ENCODE data around the gene SLC10A7.

Gene SLC10A7

GRCh38 chr4:146224326-146224966 is 297.3 kb downstream of the SLC10A7 start:
- no peak overlapping the region for H3K27ac Mint-ChIP-seq
- H3K4me3 Mint-ChIP-seq = no peak overlapping the region
- no peak for DNase-seq

GRCh38 chr4:146222313-146222712 is 299.4 kb downstream of the SLC10A7 start:
- Mint-ChIP-seq H3K27ac (no peak overlapping the region), H3K27me3 (no peaks in the 10 kb centered on the region), H3K4me3 (no peak overlapping the region), H3K9me3 (no peaks in the 10 kb centered on the region), H3K4me1 (no peaks in the 10 kb centered on the region), H3K36me3 (no peaks in the 10 kb centered on the region)
- ATAC-seq (replicated peaks) (no peak), DNase-seq (no peak)

More at GRCh38 chr4:146224326-146224966, 297.3 kb downstream of the SLC10A7 start:
- Mint-ChIP-seq H3K27me3 (no peaks in the 10 kb centered on the region), H3K36me3 (no peaks in the 10 kb centered on the region), H3K4me1 (no peaks in the 10 kb centered on the region), H3K9me3 (no peaks in the 10 kb centered on the region)
- no peak for ATAC-seq (replicated peaks)

GRCh38 chr4:146214238-146214637 is 307.5 kb downstream of the SLC10A7 start, which contains the start of gene REELD1:
Gene REELD1 (plus strand): TSS chr4:146214538. CDS start chr4:146216953, 2,415 bp downstream.
- H3K27ac Mint-ChIP-seq = no peak within 1 kb of the TSS
- no peaks in the 10 kb centered on the region for H3K36me3 Mint-ChIP-seq
- no peaks in the 10 kb centered on the region for H3K9me3 Mint-ChIP-seq
- no peaks in the 10 kb centered on the region for H3K4me1 Mint-ChIP-seq
- no peak within 1 kb of the TSS for H3K4me3 Mint-ChIP-seq
- peaks cover 0 to 5% of the 10 kb centered on the region in 2 donors for H3K27me3 Mint-ChIP-seq
- ATAC-seq (replicated peaks) = no peak
- no peak for DNase-seq

DNA sequence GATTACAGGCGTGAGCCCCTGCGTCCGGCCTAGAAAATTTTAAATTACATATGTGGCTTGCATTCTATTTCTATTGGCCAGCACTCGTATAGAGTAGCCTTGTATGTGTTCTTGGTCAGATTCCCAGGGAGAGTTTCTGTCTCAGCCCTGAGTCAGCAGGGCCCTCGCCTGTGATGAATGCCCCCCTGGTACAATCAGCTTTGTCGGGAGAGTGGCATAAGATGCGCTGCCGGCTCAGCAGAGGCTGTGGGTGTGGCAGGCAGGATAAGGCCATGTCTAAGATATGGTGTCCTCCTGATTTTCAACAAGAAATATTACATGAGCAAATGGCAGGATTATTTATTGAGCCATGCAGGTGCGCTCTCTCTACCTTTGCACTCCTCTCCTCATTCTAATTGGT is 309.0 kb downstream of the SLC10A7 start:
- ATAC-seq (replicated peaks) = no peak
- DNase-seq = no peak
- Mint-ChIP-seq H3K4me3 (no peak overlapping the region), H3K9me3 (no peaks in the 10 kb centered on the region), H3K27me3 (peaks cover 0 to 5% of the 10 kb centered on the region in 2 donors), H3K4me1 (no peaks in the 10 kb centered on the region), H3K27ac (no peak overlapping the region), H3K36me3 (no peaks in the 10 kb centered on the region)

DNA sequence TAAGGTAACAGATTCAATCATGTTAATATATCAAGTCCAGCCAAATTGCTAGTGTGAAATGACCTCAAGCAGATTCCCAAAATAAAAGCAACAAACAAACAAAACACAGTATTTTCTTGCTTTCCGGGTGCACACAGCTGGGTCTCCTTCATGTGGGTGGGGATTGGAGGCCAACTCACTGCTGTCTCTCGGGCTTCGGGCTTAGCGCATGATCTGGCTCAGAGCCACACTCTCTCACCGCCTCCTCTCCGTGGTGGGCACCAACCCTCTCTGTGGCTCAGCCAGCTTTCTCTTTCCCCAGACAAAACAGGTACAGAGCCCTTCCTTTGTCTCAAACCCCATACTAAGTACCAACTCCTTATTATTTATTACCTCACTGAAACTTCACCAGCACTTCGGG is 310.3 kb downstream of the SLC10A7 start:
- ATAC-seq (replicated peaks) (no peak), DNase-seq (no peak)
- no peaks in the 10 kb centered on the region for H3K9me3 Mint-ChIP-seq
- H3K27ac Mint-ChIP-seq = no peak overlapping the region
- H3K4me1 Mint-ChIP-seq = no peaks in the 10 kb centered on the region
- H3K4me3 Mint-ChIP-seq = no peak overlapping the region
- peaks cover 0 to 5% of the 10 kb centered on the region in 2 donors for H3K27me3 Mint-ChIP-seq
- no peaks in the 10 kb centered on the region for H3K36me3 Mint-ChIP-seq

DNA sequence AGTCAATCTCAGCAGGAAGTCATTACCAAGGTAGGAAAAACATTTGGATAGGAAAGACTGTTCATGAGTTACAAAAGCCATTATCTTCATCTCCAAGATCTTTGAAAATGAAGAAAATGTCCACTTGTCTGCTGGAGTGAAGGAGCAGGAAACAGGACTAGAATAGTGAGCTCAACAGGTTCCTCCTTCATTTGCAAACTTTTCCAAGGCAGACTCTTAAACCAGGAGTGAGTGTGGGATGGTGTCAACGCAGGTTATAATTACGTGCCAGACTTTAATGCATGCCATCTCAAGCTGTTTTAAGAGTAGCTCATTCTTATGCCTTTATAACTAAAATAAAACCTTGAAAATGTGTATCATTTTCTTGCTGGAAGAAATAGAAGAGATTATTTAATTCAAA is 310.9 kb downstream of the SLC10A7 start:
- no peaks in the 10 kb centered on the region for H3K36me3 Mint-ChIP-seq
- H3K9me3 Mint-ChIP-seq = no peaks in the 10 kb centered on the region
- no peaks in the 10 kb centered on the region for H3K4me1 Mint-ChIP-seq
- DNase-seq = no peak
- ATAC-seq (replicated peaks) = no peak
- no peak overlapping the region for H3K27ac Mint-ChIP-seq
- peaks cover 0 to 5% of the 10 kb centered on the region in 2 donors for H3K27me3 Mint-ChIP-seq
- H3K4me3 Mint-ChIP-seq = no peak overlapping the region

GRCh38 chr4:146207410-146207809 is 314.3 kb downstream of the SLC10A7 start:
- Mint-ChIP-seq H3K27ac (no peak overlapping the region), H3K4me3 (no peak overlapping the region)

More at GRCh38 chr4:146207410-146207809, 314.3 kb downstream of the SLC10A7 start:
- Mint-ChIP-seq H3K36me3 (peaks cover 10 to 20% of the 10 kb centered on the region in 2 donors), H3K4me1 (peaks cover 0 to 2% of the 10 kb centered on the region in 2 donors), H3K27me3 (no peaks in the 10 kb centered on the region), H3K9me3 (peaks cover 0 to 3% of the 10 kb centered on the region in 2 donors)
- DNase-seq (no peak), ATAC-seq (replicated peaks) (no peak)
